VCaP (cell line): Measurements from ENCODE around the gene MIGA1.

Experiments used
- H3K27ac ChIP-seq: fragments of 450-650 bp; 2 replicates; pipeline ENCODE4 v1.5.1; 2017
- CTCF ChIP-seq: fragments of 450-650 bp; conservative IDR thresholded peaks from 2 replicates; pipeline ENCODE4 v1.5.1; 2017; ENCODE audit warnings: mild to moderate bottlenecking, moderate library complexity

Gene MIGA1

GRCh38 chr1:77830946-77831345 lies 51.5 kb downstream of the MIGA1 start:
- H3K27ac ChIP-seq, result no peak overlapping the region

GRCh38 chr1:77831566-77831965 lies 52.1 kb downstream of the MIGA1 start:
- no peak for TF ChIP-seq CTCF
- H3K27ac ChIP-seq, result peak overlapping the region; percentile 71

More at GRCh38 chr1:77830946-77831345, 51.5 kb downstream of the MIGA1 start:
- no peak for TF ChIP-seq CTCF

GRCh38 chr1:77831976-77832711 lies 52.7 kb downstream of the MIGA1 start:
- no peak for TF ChIP-seq CTCF
- H3K27ac ChIP-seq, result peak overlapping the region; percentile 71

- no peak for TF ChIP-seq CTCF
- H3K27ac ChIP-seq, result peak overlapping the region; percentile 71
Observed at GRCh38 chr1:77832901-77833300, 53.5 kb downstream of the MIGA1 start.

DNA sequence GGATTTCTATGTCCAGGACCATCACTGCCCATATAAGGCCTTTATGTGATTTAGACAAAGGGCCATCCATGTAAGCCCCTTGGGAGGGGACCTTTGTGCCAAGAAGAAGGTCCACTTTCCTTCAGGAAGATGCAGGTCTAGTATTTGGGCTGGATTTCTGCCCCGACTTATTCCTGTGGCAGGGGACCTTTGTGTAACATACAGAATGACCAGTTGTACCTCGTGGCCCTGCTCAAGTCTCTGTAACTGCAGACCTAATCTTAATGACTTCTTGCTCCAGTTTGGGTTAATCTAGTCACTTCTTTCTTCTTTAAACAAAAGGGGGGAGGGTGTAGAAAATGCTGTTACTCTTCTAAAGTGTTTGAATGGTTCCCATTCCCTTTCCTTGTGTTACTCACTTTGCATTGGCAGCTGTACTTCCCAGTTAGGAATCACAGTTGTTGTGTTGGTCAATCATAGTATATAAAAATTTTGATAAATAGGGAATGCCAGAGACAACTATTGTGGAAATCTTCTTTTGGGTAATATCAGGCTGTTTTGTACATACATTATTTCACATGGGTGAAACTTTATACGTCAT lies 54.2 kb downstream of the MIGA1 start:
- peak overlapping the region; percentile 71 for H3K27ac ChIP-seq
- no peak for TF ChIP-seq CTCF

GRCh38 chr1:77834771-77835334 lies 55.4 kb downstream of the MIGA1 start:
- peak overlapping the region; percentile 71 for H3K27ac ChIP-seq

More at GRCh38 chr1:77834771-77835334, 55.4 kb downstream of the MIGA1 start:
- TF ChIP-seq CTCF, result no peak
